Body of pancreas (tissue), 4 donors: Measurements from ENCODE around the gene ASAP3. TPM values are rescaled to one million over a fixed set of nuclear protein-coding genes. Genes with fewer than 3 reads are reported as not detected.

Experiments used
- ATAC-seq: fragments of 150-250 bp; one replicate; pipeline ENCODE4 v1.9.1; 2016
- DNase-seq, 4 donors: peaks; one replicate each; pipeline ENCODE4 v3.0.0-alpha.2; 2019
- H3K27ac ChIP-seq, 4 donors: fragments of 200-600 bp; sonication (generic); 1 replicate in 3 of 4; 2 replicates in 1 of 4; pipeline versions ENCODE4 v1.5.1 to v1.6.1; 2016 to 2019; ENCODE audit warnings: mild to moderate bottlenecking in 1 of 4, mixed read lengths in 1 of 4, moderate library complexity in 1 of 4
- H3K27me3 ChIP-seq, 2 donors: fragments of 200-600 bp; sonication (generic); one replicate each; pipeline ENCODE4 v1.6.0; 2016; ENCODE audit warnings: mild to moderate bottlenecking in 1 of 2
- H3K36me3 ChIP-seq, 2 donors: fragments of 200-600 bp; sonication (generic); replicated peaks in 1 of 2; 2 replicates each; pipeline ENCODE4 v1.5.1; 2016; ENCODE audit warnings: low read depth in 2 of 2; ENCODE audit not compliant: insufficient read depth in 1 of 2
- H3K4me1 ChIP-seq: fragments of 200-600 bp; sonication (generic); one replicate; pipeline ENCODE4 v1.6.0; 2016
- H3K4me3 ChIP-seq, 2 donors: fragments of 200-600 bp; sonication (generic); 1 replicate in 1 of 2; 2 replicates in 1 of 2; pipeline ENCODE4 v1.5.1; 2016 to 2019
- H3K9me3 ChIP-seq, 3 donors: fragments of 200-600 bp; sonication (generic); 1 replicate in 2 of 3; 2 replicates in 1 of 3; pipeline ENCODE4 v1.5.1; 2016
- CTCF ChIP-seq, 7 experiments: fragments of 450-650 bp in 4 of 7; fragments of 200-600 bp in 3 of 7; sonication (generic) in 3 of 7; IDR thresholded peaks; one replicate each; pipeline ENCODE4 v1.5.1; 2016 to 2019; ENCODE audit warnings: antibody characterized with exemption in 7 of 7
- POLR2A ChIP-seq, 3 donors: fragments of 450-650 bp; IDR thresholded peaks; one replicate each; pipeline ENCODE4 v1.6.1; 2016; ENCODE audit warnings: antibody characterized with exemption in 3 of 3, mild to moderate bottlenecking in 2 of 3
- WGBS, 2 donors: methylation state at CpG; one replicate each; pipeline ENCODE4 v1.1.5; 2017; 5-methylcytosine and 5-hydroxymethylcytosine counted together
- intact Hi-C: fragments of 100-400 bp; cut with DNase I; formaldehyde crosslinking; loops from one replicate; pipeline ENCODE4 v1.15.1; 2023
- total RNA-seq, 2 donors: library from RNA; depleted of rRNA; stranded (reverse); fragments of >200 nt; gene quantifications; one replicate each; pipeline ENCODE4 v1.1.0, GENCODE V29; 2016

Gene ASAP3
- total RNA-seq, 2 donors from 2014 or later: 27.4 to 39.4 TPM

GRCh38 chr1:23527366-23527765 is 43.4 kb upstream of the ASAP3 start:
- H3K27ac ChIP-seq: no peak overlapping the region
- no peak for TF ChIP-seq CTCF (IDR thresholded peaks at IDR 0.05)
- no peak for TF ChIP-seq POLR2A (IDR thresholded peaks at IDR 0.05)
- peaks cover 31% of the 10 kb centered on the region for H3K4me1 ChIP-seq
- 72 to 77% methylated on average over 5 to 7 of the region's 7 CpGs for WGBS, 2 donors
- ATAC-seq: no peak
- no peak overlapping the region for H3K4me3 ChIP-seq
- intact Hi-C loops: no loop called here
- H3K27me3 ChIP-seq: no peaks in the 10 kb centered on the region
- DNase-seq: no peak
- H3K9me3 ChIP-seq: no peaks in the 10 kb centered on the region
- H3K36me3 ChIP-seq: no peaks in the 10 kb centered on the region

GRCh38 chr1:23526329-23527041 is 42.5 kb upstream of the ASAP3 start:
- H3K9me3 ChIP-seq: no peaks in the 10 kb centered on the region
- 75 to 94% methylated on average over 6 to 7 of the region's 8 CpGs for WGBS, 2 donors
- H3K4me3 ChIP-seq: no peak overlapping the region
- ATAC-seq (no peak), DNase-seq (no peak)
- TF ChIP-seq CTCF (IDR thresholded peaks at IDR 0.05) (no peak), POLR2A (IDR thresholded peaks at IDR 0.05) (no peak)
- intact Hi-C loops: no loop called here
- no peak overlapping the region for H3K27ac ChIP-seq
- peaks cover 26% of the 10 kb centered on the region for H3K4me1 ChIP-seq
- no peaks in the 10 kb centered on the region for H3K36me3 ChIP-seq
- no peaks in the 10 kb centered on the region for H3K27me3 ChIP-seq

GRCh38 chr1:23525558-23526250 is 41.7 kb upstream of the ASAP3 start:
- ATAC-seq: no peak
- Histone ChIP-seq H3K27ac (no peak overlapping the region), H3K9me3 (no peaks in the 10 kb centered on the region), H3K4me3 (no peak overlapping the region), H3K27me3 (no peaks in the 10 kb centered on the region), H3K4me1 (peaks cover 20% of the 10 kb centered on the region), H3K36me3 (no peaks in the 10 kb centered on the region)
- TF ChIP-seq POLR2A (IDR thresholded peaks at IDR 0.05) (no peak), CTCF (IDR thresholded peaks at IDR 0.05) (no peak)
- intact Hi-C loops: no loop called here
- no peak for DNase-seq
- 70 to 87% methylated on average over 5 of the region's 5 CpGs for WGBS, 2 donors

DNA sequence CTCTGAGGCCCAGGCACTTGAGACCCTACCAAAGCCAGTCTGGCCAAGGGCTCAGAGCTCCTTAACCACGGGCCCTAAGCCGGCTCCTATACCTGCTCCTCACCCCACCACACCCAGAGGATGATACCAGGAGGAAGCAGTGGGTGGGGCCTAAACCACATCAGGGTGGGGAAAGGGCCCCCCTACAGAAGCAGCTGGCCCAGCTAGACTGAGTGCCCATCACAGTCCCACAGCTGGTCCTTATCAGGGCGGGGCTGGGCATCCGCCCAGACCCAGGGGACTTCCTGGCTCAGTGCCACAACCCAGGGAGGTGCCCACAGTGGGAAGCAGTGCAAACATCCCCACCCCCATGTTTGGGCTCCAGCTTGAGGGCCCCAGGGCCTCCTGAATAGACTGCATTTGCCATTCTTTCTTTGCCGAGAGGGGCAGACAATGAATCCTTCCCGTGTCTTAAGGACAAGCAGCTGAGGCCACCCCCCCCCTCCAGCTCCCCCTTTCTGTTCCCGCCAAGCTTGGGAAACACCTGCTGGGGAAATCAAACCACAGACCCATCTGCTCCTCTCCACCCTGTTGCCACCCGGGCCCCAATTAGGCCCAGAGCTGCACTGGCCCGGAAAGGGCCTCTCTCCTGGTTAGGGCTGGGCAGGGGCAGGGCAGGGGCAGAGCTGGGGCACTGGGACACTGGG is 40.9 kb upstream of the ASAP3 start:
- H3K36me3 ChIP-seq: no peaks in the 10 kb centered on the region
- WGBS, 2 donors: 44 to 46% methylated on average over 3 to 9 of the region's 9 CpGs
- intact Hi-C loops: no loop called here
- H3K27me3 ChIP-seq: no peaks in the 10 kb centered on the region
- H3K4me3 ChIP-seq: no peak overlapping the region
- no peak for ATAC-seq
- no peak for DNase-seq
- TF ChIP-seq POLR2A (IDR thresholded peaks at IDR 0.05): no peak
- no peak for TF ChIP-seq CTCF (IDR thresholded peaks at IDR 0.05)
- H3K9me3 ChIP-seq: no peaks in the 10 kb centered on the region
- peaks cover 12% of the 10 kb centered on the region for H3K4me1 ChIP-seq
- no peak overlapping the region for H3K27ac ChIP-seq
